Upper lobe of right lung (tissue), 1 donor: Measurements from ENCODE around the gene UHRF2. TPM values are rescaled to one million over a fixed set of nuclear protein-coding genes. Genes with fewer than 3 reads are reported as not detected.

ENCODE experiments used
- ATAC-seq: fragments of 200-7000 bp; cut with Tn5 transposase; one replicate; pipeline ENCODE4 v1.9.1; 2020; ENCODE audit warnings: mild to moderate bottlenecking, moderate library complexity
- DNase-seq: peaks from one replicate; pipeline ENCODE4 v3.0.0-alpha.2; 2020
- H3K27ac ChIP-seq: fragments of 200-600 bp; one replicate; pipeline ENCODE4 v1.8.0; 2022
- H3K27me3 ChIP-seq: fragments of 200-600 bp; one replicate; pipeline ENCODE4 v1.8.0; 2022; ENCODE audit warnings: mild to moderate bottlenecking
- H3K36me3 ChIP-seq: fragments of 200-600 bp; one replicate; pipeline ENCODE4 v1.8.0; 2022
- H3K4me1 ChIP-seq: fragments of 200-600 bp; one replicate; pipeline ENCODE4 v1.8.0; 2022
- H3K4me3 ChIP-seq: fragments of 200-600 bp; one replicate; pipeline ENCODE4 v1.8.0; 2022; ENCODE audit warnings: mild to moderate bottlenecking
- H3K9me3 ChIP-seq: fragments of 200-600 bp; one replicate; pipeline ENCODE4 v1.8.0; 2022
- intact Hi-C: fragments of 100-400 bp; cut with DNase I; formaldehyde crosslinking; loops from one replicate; pipeline ENCODE4 v1.11.0; 2022
- total RNA-seq: library from RNA; stranded (reverse); fragmentation: NEBNext Ultra II Directional; extraction: Animal tissue kit (Norgen Biotek cat#: 25700); gene quantifications from one replicate; pipeline ENCODE4 v1.2.1, GENCODE V29; 2021
- TF ChIP-seq, protein P1 (sequence below): fragments of 200-600 bp; IDR thresholded peaks from one replicate; pipeline ENCODE4 v1.8.0; 2022; ENCODE audit warnings: antibody characterized with exemption
- donor health status: DM: no; HTN: yes; CAD: no; lungs with severe emphysema.

Gene UHRF2
- total RNA-seq, 1 donor from 2014 or later = 42.4 TPM

DNA sequence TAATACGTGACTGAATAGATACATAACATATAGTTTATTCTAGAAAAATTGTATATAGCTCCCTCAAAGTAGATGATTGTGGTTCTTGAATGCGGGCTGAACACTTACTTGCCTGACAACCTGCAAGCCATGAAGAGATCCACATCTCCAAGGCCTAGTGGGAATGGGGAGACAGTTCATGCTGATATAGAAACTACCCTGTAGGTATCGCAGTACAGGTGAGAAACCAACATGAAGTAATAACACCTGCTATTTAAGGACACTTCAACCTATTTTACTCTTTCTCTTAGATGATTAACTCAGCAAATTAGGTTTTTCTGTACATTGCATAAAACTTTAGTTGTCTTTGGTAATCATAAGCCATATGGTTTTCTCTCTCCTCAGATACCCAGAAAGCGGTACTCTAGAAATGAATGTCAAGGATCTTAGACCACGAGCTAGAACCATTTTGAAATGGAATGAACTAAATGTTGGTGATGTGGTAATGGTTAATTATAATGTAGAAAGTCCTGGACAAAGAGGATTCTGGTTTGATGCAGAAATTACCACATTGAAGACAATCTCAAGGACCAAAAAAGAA lies 47.3 kb downstream of the UHRF2 start:
- H3K27me3 ChIP-seq = no peaks in the 10 kb centered on the region
- no peaks in the 10 kb centered on the region for H3K4me1 ChIP-seq
- TF ChIP-seq, protein P1, sequence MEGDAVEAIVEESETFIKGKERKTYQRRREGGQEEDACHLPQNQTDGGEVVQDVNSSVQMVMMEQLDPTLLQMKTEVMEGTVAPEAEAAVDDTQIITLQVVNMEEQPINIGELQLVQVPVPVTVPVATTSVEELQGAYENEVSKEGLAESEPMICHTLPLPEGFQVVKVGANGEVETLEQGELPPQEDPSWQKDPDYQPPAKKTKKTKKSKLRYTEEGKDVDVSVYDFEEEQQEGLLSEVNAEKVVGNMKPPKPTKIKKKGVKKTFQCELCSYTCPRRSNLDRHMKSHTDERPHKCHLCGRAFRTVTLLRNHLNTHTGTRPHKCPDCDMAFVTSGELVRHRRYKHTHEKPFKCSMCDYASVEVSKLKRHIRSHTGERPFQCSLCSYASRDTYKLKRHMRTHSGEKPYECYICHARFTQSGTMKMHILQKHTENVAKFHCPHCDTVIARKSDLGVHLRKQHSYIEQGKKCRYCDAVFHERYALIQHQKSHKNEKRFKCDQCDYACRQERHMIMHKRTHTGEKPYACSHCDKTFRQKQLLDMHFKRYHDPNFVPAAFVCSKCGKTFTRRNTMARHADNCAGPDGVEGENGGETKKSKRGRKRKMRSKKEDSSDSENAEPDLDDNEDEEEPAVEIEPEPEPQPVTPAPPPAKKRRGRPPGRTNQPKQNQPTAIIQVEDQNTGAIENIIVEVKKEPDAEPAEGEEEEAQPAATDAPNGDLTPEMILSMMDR = no peak
- DNase-seq (no peak), ATAC-seq (no peak)
- no peaks in the 10 kb centered on the region for H3K9me3 ChIP-seq
- H3K27ac ChIP-seq = no peak overlapping the region
- no peaks in the 10 kb centered on the region for H3K36me3 ChIP-seq
- no peak overlapping the region for H3K4me3 ChIP-seq
- intact Hi-C loops = no loop called here

DNA sequence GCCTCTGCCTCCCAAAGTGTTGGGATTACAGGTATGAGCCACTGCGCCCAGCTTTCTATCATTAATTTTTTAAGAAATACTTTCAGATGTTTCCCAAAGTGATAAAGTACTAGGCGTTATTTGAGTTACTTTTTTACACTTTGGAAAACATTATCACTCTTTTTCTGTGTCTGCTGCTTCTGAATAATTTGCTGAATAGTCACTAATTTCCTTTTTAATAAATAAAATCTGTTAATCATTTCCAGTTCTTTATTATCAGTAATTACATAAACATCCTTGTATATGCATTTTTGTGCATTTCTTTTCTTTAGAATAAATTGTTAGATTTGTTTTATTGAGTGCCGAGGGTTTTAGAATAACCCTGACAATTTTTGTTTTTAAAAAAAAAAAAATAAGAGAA lies 48.6 kb downstream of the UHRF2 start:
- TF ChIP-seq, protein P1 = no peak
- Histone ChIP-seq H3K27ac (no peak overlapping the region), H3K4me1 (no peaks in the 10 kb centered on the region), H3K4me3 (no peak overlapping the region), H3K9me3 (no peaks in the 10 kb centered on the region), H3K36me3 (peaks cover 1% of the 10 kb centered on the region), H3K27me3 (no peaks in the 10 kb centered on the region)
- intact Hi-C loops = no loop called here
- DNase-seq (no peak), ATAC-seq (no peak)

DNA sequence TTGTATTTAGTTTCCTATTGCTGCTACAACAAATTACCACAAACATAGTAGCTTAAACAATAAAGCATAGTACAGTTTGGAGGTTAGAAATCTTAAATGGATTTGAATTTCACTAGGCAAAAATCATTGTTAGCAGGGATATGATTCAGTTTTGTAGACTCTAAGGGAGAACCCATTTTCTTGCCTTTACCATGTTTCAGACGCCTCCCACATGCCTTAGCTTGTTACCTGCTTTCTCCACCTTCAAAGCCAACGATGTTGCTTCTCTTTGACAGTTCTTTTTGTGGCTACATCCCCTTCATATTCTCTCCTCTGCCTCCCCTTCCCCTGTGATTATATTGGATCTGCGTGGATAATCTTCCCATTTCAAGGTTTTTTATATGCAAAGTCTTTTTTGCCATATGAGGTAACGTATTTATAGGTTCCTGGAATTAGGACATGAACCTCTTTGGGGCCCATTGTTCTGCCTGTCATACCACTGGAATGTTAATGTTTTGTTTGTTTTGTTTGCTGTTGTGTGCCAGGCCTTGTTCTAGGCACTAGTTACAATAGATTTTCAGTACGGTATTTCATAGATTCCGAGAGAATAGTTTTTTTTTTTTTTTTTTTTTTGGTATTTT lies 54.1 kb downstream of the UHRF2 start:
- Histone ChIP-seq H3K4me1 (no peaks in the 10 kb centered on the region), H3K4me3 (no peak overlapping the region), H3K9me3 (no peaks in the 10 kb centered on the region), H3K27ac (no peak overlapping the region), H3K27me3 (no peaks in the 10 kb centered on the region), H3K36me3 (peaks cover 8% of the 10 kb centered on the region)
- TF ChIP-seq, protein P1 = no peak
- intact Hi-C loops = no loop called here
- no peak for DNase-seq
- ATAC-seq = no peak

DNA sequence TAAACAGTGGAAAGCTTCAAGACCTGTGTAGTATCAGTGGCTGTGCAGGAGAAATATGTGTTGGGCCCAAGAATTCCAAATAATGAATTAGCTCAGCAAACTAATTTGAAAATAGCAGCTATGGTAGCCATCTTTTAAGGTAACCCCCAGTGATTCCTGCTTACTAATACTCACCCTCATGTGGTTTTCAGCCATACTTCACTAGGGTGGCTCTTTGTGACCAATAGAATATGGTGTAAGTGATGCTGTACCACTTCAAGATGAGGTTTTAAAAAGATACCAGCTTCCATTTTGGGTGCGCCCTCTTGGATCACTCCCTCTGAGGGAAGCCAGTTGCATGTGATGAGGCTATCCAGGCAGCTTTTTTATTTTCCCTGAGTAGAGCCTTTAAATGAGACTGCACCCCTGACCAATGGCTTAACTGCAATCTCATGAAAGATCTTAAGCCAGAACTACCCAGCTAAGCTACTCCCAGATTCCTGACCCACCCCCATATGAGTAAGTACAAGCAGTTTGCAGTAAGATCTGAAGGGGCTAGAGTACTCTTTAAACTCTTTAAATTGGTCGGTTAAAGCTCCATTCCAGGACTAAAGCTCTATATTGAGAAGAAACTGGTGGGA lies 58.3 kb downstream of the UHRF2 start:
- TF ChIP-seq, protein P1 = no peak
- peaks cover 8% of the 10 kb centered on the region for H3K36me3 ChIP-seq
- intact Hi-C loops = no loop called here
- H3K4me1 ChIP-seq = no peaks in the 10 kb centered on the region
- H3K4me3 ChIP-seq = no peak overlapping the region
- H3K27ac ChIP-seq = no peak overlapping the region
- DNase-seq (no peak), ATAC-seq (no peak)
- H3K9me3 ChIP-seq = no peaks in the 10 kb centered on the region
- no peaks in the 10 kb centered on the region for H3K27me3 ChIP-seq

DNA sequence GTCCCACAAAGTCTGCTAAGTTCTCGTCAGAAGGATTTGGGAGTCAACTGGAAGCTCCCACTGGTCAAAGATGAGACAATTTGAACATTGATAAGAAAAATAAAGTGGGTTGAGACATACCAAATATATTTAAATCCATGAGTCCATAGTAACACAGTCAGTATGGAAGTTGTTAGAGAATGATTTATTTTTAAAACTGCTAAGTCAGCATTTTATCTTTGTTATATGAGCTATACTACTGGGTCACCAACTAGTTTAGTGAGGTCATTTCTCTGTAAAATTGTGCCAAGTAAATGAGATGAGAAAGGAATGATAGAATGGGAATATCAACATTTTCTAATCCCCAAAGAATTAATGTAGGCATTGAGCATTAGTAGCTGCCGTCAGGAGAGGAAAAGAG lies 60.2 kb downstream of the UHRF2 start:
- ATAC-seq (no peak), DNase-seq (no peak)
- Histone ChIP-seq H3K27me3 (no peaks in the 10 kb centered on the region), H3K36me3 (peaks cover 12% of the 10 kb centered on the region), H3K27ac (no peak overlapping the region), H3K4me1 (no peaks in the 10 kb centered on the region), H3K4me3 (no peak overlapping the region), H3K9me3 (no peaks in the 10 kb centered on the region)
- intact Hi-C loops = no loop called here
- TF ChIP-seq, protein P1 = no peak
